Activated CD4-positive, alpha-beta T cell treated with anti-CD3 and anti-CD28 coated beads for 36 hours (primary cell): ENCODE measurements around the gene MUL1. TPM values are rescaled to one million over a fixed set of nuclear protein-coding genes. Genes with fewer than 3 reads are reported as not detected.
A peak's percentile ranks its signal among the peaks of the same experiment; 100 is the strongest.

ENCODE experiments used
- ATAC-seq: fragments of 200-7000 bp; cut with Tn5 transposase; one replicate; pipeline ENCODE4 v1.10.0; 2021; ENCODE audit warnings: mild to moderate bottlenecking, moderate library complexity
- CTCF ChIA-PET: fragments of 350-600 bp; sonication (Branson Sonifier 250); formaldehyde crosslinking; loops from one replicate; lab custom pipeline; 2021; ENCODE audit warnings: antibody characterized with exemption; lab: Charles Lee
- POLR2A ChIA-PET: fragments of 350-600 bp; sonication (Branson Sonifier 250); formaldehyde crosslinking; loops from one replicate; lab custom pipeline; 2021; ENCODE audit warnings: antibody characterized with exemption, inconsistent platforms; lab: Charles Lee
- DNase-seq: peaks from one replicate; pipeline ENCODE4 v3.0.0-alpha.2; 2020
- H3K27ac Mint-ChIP-seq: one replicate; pipeline ENCODE4 v1.8.0; 2021; ENCODE audit warnings: mixed read lengths
- H3K27me3 Mint-ChIP-seq: one replicate; pipeline ENCODE4 v1.8.0; 2021; ENCODE audit warnings: mixed read lengths
- H3K36me3 Mint-ChIP-seq: one replicate; pipeline ENCODE4 v1.8.0; 2021; ENCODE audit warnings: low read depth, mixed read lengths
- H3K4me1 Mint-ChIP-seq: one replicate; pipeline ENCODE4 v1.8.0; 2021; ENCODE audit warnings: mixed read lengths
- H3K4me3 Mint-ChIP-seq: one replicate; pipeline ENCODE4 v1.8.0; 2021; ENCODE audit warnings: mild to moderate bottlenecking, moderate library complexity, mixed read lengths
- H3K9me3 Mint-ChIP-seq: one replicate; pipeline ENCODE4 v1.8.0; 2021; ENCODE audit warnings: low read depth, mixed read lengths
- intact Hi-C, 2 experiments: fragments of 100-400 bp; cut with DNase I in 1 of 2; cut with micrococcal nuclease in 1 of 2; formaldehyde crosslinking; loops; one replicate each; pipeline versions ENCODE4 v1.14.2 to v1.15.1; 2022 to 2024; cut with DNase I, micrococcal nuclease
- total RNA-seq, 2 experiments: library from RNA; stranded (reverse); gene quantifications; one replicate each; pipeline ENCODE4 v1.2.3, GENCODE V29; 2021

MUL1 gene
- total RNA-seq, 2 experiments from 2014 or later: 9.0 to 13.1 TPM

DNA sequence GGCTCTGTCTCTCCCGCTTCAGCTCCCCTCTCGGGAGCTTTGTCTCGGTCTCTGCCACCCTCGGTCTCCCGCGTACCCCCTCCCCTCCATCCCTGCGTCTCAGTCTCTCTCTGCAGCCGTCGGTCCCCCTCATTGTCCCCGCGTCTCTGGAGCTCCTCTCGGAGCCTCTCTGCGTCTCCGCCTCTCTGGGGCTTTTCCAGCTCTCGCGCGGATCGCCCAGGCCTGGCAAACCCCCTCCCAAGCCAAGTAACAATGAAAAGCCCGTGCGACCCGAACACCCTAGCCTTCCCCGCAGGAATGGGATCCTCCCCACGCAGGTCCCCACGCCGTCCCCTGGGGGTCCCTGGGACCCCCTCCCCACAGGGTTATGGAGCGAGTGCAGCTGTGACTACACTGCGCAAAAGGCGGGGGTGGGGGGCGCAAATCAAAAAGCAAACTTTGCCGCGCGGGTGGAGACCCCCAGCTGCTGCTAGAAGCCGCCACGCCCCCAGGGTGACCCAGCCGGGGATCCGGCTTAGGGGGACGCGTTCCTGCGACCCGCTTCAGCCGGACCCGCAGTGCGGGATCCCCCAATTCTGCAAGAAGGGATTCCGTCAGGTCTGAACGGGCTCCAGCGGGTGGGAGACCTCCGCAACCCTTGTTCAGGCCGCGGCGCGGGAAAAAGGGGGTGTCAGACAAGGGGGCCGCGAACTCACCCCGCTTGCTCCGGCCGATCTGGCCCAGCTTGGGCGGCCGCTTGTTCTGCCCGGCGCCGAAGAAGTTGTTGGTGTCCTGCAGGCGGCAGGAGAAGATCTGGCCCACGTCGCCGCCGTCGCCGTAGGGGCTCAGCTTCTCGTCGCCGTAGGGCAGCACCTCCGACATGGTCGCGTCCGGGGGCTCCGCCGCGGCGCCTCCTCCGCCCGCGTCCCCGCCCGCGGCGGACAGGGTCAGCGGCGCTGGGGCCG, 23.2 kb downstream of the MUL1 start:
- H3K4me3 Mint-ChIP-seq: peak overlapping the region; percentile 61
- H3K27me3 Mint-ChIP-seq: peaks cover 62% of the 10 kb centered on the region
- peaks cover 14% of the 10 kb centered on the region for H3K4me1 Mint-ChIP-seq
- ATAC-seq (peak; percentile 3), DNase-seq (no peak)
- H3K36me3 Mint-ChIP-seq: no peaks in the 10 kb centered on the region
- ChIA-PET POLR2A (no interaction called here), CTCF (interaction anchor here (0.8 to 1.4 kb wide), 3 partner anchors 9 to 273 kb away, joined by 3 to 5 read pairs (median 4); no protein-coding TSS in a partner anchor)
- H3K9me3 Mint-ChIP-seq: no peaks in the 10 kb centered on the region
- H3K27ac Mint-ChIP-seq: no peak overlapping the region
- intact Hi-C loops: loop anchor here in 1 of 2 experiments (10.0 kb wide), 1 partner anchor 1850 kb away; the partner anchor contains the start of gene PAX7

DNA sequence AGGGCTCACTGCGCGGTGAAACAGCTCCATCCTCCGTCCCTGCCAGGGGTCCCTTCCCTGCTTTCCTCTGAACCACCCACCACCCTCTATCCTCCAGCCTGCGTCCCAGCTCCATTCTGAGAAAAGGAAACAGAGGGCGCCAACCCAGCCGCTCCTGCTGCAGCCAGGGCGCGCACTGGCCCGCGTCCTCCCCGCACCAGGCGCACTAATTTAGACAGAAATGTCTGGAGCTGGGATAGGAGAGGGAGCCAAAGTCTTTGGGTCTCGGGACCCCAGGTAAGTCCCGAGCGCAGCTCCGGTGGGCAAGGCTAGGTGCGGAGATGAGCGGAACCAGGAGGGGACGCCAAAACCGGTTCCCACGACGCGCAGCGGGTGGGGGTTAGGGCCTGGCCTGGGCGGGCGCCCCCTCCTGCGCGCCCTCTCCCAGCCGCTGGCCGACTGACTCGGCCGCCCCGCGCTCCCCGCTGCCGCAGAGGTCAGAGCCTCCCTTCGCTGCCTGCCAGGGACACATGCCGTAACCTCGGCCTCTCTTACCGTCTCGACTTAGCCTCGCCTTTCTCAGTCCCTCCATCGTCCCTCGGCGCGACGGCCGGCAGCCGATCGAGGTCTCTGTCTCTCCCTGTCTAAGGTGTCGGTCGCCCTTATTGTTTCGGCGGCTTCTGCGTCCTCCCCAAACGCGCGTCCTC, 24.0 kb downstream of the MUL1 start:
- H3K4me1 Mint-ChIP-seq: peaks cover 14% of the 10 kb centered on the region
- no peak overlapping the region for H3K27ac Mint-ChIP-seq
- intact Hi-C loops: loop anchor here in 1 of 2 experiments (10.0 kb wide), 1 partner anchor 1849 kb away; the partner anchor contains the start of gene PAX7
- H3K27me3 Mint-ChIP-seq: peaks cover 63% of the 10 kb centered on the region
- DNase-seq: peak; percentile 18
- H3K36me3 Mint-ChIP-seq: no peaks in the 10 kb centered on the region
- POLR2A ChIA-PET: no interaction called here
- CTCF ChIA-PET: interaction anchor here (0.8 to 1.4 kb wide), 4 partner anchors 9 to 272 kb away, joined by 3 to 5 read pairs (median 4); no protein-coding TSS in a partner anchor
- no peaks in the 10 kb centered on the region for H3K9me3 Mint-ChIP-seq
- H3K4me3 Mint-ChIP-seq: peak overlapping the region; percentile 61
- ATAC-seq: no peak

DNA sequence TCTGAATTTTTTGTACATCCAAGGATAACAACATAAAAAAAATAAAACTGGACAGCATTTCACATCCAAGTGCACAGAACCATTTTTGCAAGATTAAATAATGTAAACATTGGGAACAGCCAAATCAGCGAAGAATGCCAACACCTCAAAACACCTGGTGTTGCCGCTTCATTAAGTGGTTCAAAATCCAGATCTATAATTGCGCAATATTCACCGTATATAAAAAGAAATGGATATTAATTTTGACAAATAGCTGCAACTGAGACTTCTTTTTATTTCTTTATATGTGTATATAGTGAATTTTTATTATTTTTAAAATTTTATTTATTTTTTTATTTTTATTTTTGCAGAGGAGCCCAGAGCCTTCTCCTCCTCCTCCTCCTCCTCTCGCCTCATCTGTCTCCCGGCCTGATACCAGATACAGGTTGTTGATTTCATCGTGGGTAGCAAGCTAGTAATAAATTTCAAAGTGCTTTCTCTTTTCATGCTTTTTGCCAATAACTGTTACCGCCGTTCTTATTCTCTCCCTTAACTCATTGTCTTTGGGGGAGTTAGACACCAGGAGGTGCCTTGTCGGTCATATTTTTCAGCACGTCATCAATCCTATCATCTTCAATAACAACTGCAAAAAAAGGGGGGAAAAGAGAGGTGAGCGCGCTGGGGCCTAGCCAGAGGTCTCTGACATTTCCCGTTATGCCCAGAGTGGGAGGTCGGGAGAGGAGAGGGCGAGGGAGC, 24.7 kb downstream of the MUL1 start:
- CTCF ChIA-PET: interaction anchor here (0.7 to 1.3 kb wide), 5 partner anchors 10 to 747 kb away, joined by 3 to 5 read pairs (median 3); no protein-coding TSS in a partner anchor
- H3K36me3 Mint-ChIP-seq: no peaks in the 10 kb centered on the region
- intact Hi-C loops: loop anchor here in 1 of 2 experiments (10.0 kb wide), 1 partner anchor 1848 kb away; the partner anchor contains the start of gene PAX7
- no peak overlapping the region for H3K27ac Mint-ChIP-seq
- no peak overlapping the region for H3K4me3 Mint-ChIP-seq
- DNase-seq: no peak
- peaks cover 14% of the 10 kb centered on the region for H3K4me1 Mint-ChIP-seq
- H3K9me3 Mint-ChIP-seq: no peaks in the 10 kb centered on the region
- POLR2A ChIA-PET: interaction anchor here (0.7 kb wide), 1 partner anchor 11 kb away, joined by 4 read pairs; no protein-coding TSS in a partner anchor
- peaks cover 60% of the 10 kb centered on the region for H3K27me3 Mint-ChIP-seq
- ATAC-seq: no peak

GRCh38 chr1:20481643-20482498, 26.1 kb downstream of the MUL1 start:
- no peaks in the 10 kb centered on the region for H3K9me3 Mint-ChIP-seq
- POLR2A ChIA-PET: interaction anchor here (0.5 kb wide), 1 partner anchor 32 kb away, joined by 4 read pairs; no protein-coding TSS in a partner anchor
- DNase-seq: no peak
- peaks cover 59% of the 10 kb centered on the region for H3K27me3 Mint-ChIP-seq
- peaks cover 11% of the 10 kb centered on the region for H3K4me1 Mint-ChIP-seq
- no peak overlapping the region for H3K4me3 Mint-ChIP-seq
- no peak for ATAC-seq
- no peaks in the 10 kb centered on the region for H3K36me3 Mint-ChIP-seq
- intact Hi-C loops: loop anchor here in 1 of 2 experiments (10.0 kb wide), 1 partner anchor 1847 kb away; the partner anchor contains the start of gene PAX7
- CTCF ChIA-PET: interaction anchor here (0.7 to 1.6 kb wide), 3 partner anchors 12 to 746 kb away, joined by 3 to 5 read pairs (median 3); no protein-coding TSS in a partner anchor
- H3K27ac Mint-ChIP-seq: no peak overlapping the region

DNA sequence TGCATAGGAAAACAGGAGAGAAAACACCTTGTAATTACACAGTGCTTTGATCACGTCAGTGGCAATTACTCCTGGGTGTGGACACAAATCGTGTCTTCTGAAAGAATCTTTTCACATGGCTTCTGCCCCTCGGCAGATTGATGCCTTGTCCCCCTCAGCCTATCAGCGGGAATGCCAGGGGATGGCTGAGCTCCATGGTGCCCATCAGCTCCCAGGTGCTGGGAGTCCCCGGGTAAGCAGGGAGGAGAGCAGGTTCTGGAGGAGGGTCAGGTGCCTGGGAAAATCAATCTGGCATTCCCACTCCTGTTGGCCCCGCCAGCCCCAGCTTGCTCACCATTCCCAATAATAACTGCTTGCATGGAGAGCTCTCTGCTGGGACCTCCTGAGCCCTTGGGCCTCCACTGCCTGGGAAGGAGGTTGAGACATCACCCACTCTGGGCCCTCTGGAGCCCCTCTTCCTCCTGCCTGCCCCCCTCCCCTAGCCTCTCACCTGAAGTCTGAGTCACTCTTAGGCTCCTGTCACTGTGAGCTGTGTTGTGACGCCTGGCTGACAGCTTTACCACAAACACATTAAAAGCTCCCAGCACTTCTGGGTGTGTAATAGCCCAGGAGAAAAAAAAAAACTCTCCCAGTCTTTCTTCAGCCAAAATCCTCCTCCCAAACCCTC, 26.9 kb downstream of the MUL1 start:
- DNase-seq (no peak), ATAC-seq (peak; percentile 27)
- no peaks in the 10 kb centered on the region for H3K36me3 Mint-ChIP-seq
- no peak overlapping the region for H3K4me3 Mint-ChIP-seq
- POLR2A ChIA-PET: no interaction called here
- peaks cover 63% of the 10 kb centered on the region for H3K27me3 Mint-ChIP-seq
- intact Hi-C loops: loop anchor here in 1 of 2 experiments (10.0 kb wide), 1 partner anchor 1846 kb away; the partner anchor contains the start of gene PAX7
- peaks cover 11% of the 10 kb centered on the region for H3K4me1 Mint-ChIP-seq
- no peaks in the 10 kb centered on the region for H3K9me3 Mint-ChIP-seq
- H3K27ac Mint-ChIP-seq: no peak overlapping the region
- CTCF ChIA-PET: interaction anchor here (0.7 to 1.6 kb wide), 3 partner anchors 12 to 117 kb away, joined by 3 to 5 read pairs (median 3); no protein-coding TSS in a partner anchor

- intact Hi-C loops: loop anchor here in 1 of 2 experiments (10.0 kb wide), 1 partner anchor 1846 kb away; the partner anchor contains the start of gene PAX7
- Mint-ChIP-seq H3K36me3 (no peaks in the 10 kb centered on the region), H3K27me3 (peaks cover 65% of the 10 kb centered on the region), H3K4me3 (no peak overlapping the region), H3K9me3 (no peaks in the 10 kb centered on the region), H3K27ac (no peak overlapping the region), H3K4me1 (peaks cover 9% of the 10 kb centered on the region)
- no peak for DNase-seq
- ChIA-PET POLR2A (no interaction called here), CTCF (interaction anchor here (0.7 kb wide), 2 partner anchors 12 to 94 kb away, joined by 3 read pairs; no protein-coding TSS in a partner anchor)
- ATAC-seq: no peak
Measured at GRCh38 chr1:20480243-20480944, 27.6 kb downstream of the MUL1 start.

GRCh38 chr1:20479840-20480239, 28.1 kb downstream of the MUL1 start:
- intact Hi-C loops: loop anchor here in 1 of 2 experiments (10.0 kb wide), 1 partner anchor 1845 kb away; the partner anchor contains the start of gene PAX7
- ATAC-seq: no peak
- H3K9me3 Mint-ChIP-seq: no peaks in the 10 kb centered on the region
- peaks cover 70% of the 10 kb centered on the region for H3K27me3 Mint-ChIP-seq
- no peaks in the 10 kb centered on the region for H3K36me3 Mint-ChIP-seq
- H3K4me3 Mint-ChIP-seq: no peak overlapping the region
- H3K4me1 Mint-ChIP-seq: peaks cover 9% of the 10 kb centered on the region
- CTCF ChIA-PET: interaction anchor here (0.7 to 1.0 kb wide), 2 partner anchors 13 to 14 kb away, joined by 3 to 4 read pairs; no protein-coding TSS in a partner anchor
- POLR2A ChIA-PET: no interaction called here
- H3K27ac Mint-ChIP-seq: no peak overlapping the region
- no peak for DNase-seq

DNA sequence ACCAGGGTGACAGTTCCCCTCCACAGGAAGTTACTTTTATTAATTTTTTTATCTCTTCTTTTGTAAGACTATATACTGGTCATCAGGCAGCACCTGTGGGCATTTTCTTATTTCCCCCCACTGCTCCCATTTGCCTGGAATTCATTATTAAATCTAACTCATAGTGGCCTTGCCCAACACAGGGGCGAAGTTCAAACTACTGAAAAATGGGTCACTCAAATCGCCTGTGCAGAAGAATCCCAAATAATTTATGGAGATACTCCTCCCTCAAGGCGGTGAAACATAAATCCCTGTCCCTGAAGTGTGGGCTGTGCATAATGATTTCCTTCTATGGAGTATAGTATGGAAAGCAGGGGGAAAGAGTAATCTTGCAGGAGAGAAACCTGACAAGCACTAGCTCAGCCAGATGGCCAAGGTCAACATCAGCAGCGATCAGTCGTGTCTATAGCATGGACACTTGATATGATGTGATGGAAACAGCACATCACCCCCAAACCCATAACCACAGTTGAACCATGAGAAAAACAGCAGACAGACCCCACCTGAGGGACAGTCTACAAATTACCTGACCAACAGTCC, 29.8 kb downstream of the MUL1 start:
- DNase-seq (no peak), ATAC-seq (no peak)
- H3K9me3 Mint-ChIP-seq: no peaks in the 10 kb centered on the region
- H3K36me3 Mint-ChIP-seq: no peaks in the 10 kb centered on the region
- peaks cover 1% of the 10 kb centered on the region for H3K4me1 Mint-ChIP-seq
- POLR2A ChIA-PET: no interaction called here
- no peak overlapping the region for H3K27ac Mint-ChIP-seq
- no peak overlapping the region for H3K4me3 Mint-ChIP-seq
- H3K27me3 Mint-ChIP-seq: peaks cover 71% of the 10 kb centered on the region
- intact Hi-C loops: no loop called here
- CTCF ChIA-PET: interaction anchor here (1.0 to 1.2 kb wide), 2 partner anchors 17 to 116 kb away, joined by 3 read pairs; no protein-coding TSS in a partner anchor
